KMS-11 (cell line): ENCODE results near the gene PRRT4.

Source experiments
- H2AFZ ChIP-seq: fragments of 200-600 bp; sonication (generic); 2 replicates; pipeline ENCODE4 v1.6.1; 2016; ENCODE audit warnings: antibody characterized with exemption, mixed run types, low read depth
- H3K27ac ChIP-seq: fragments of 200-600 bp; sonication (generic); 2 replicates; pipeline ENCODE4 v1.6.1; 2016; ENCODE audit warnings: mild to moderate bottlenecking, mixed run types
- H3K27me3 ChIP-seq: fragments of 200-600 bp; sonication (generic); 2 replicates; pipeline ENCODE4 v1.6.1; 2017; ENCODE audit warnings: mild to moderate bottlenecking, low read depth, mixed run types, moderate library complexity; ENCODE audit not compliant: insufficient read depth
- H3K36me3 ChIP-seq: fragments of 200-600 bp; sonication (generic); 2 replicates; pipeline ENCODE4 v1.6.1; 2017; ENCODE audit warnings: mild to moderate bottlenecking, mixed run types; ENCODE audit not compliant: insufficient read depth
- H3K4me1 ChIP-seq: fragments of 200-600 bp; sonication (generic); 2 replicates; pipeline ENCODE4 v1.6.1; 2016; ENCODE audit warnings: mild to moderate bottlenecking, low read depth, mixed run types; ENCODE audit not compliant: poor library complexity, severe bottlenecking
- H3K4me2 ChIP-seq: fragments of 200-600 bp; sonication (generic); 2 replicates; pipeline ENCODE4 v1.7.0; 2016; ENCODE audit warnings: mild to moderate bottlenecking, mixed run types
- H3K4me3 ChIP-seq: fragments of 200-600 bp; sonication (generic); IDR thresholded peaks from 2 replicates; pipeline ENCODE4 v1.6.1; 2017; ENCODE audit warnings: low read depth, low read length, mixed read lengths; ENCODE audit not compliant: insufficient read depth
- H3K79me2 ChIP-seq: fragments of 200-600 bp; sonication (generic); 2 replicates; pipeline ENCODE4 v1.6.1; 2016; ENCODE audit warnings: low read depth, mixed run types; ENCODE audit not compliant: insufficient read depth
- H3K9ac ChIP-seq: fragments of 200-600 bp; sonication (generic); 2 replicates; pipeline ENCODE4 v1.6.1; 2016; ENCODE audit warnings: mild to moderate bottlenecking, mixed run types
- H4K20me1 ChIP-seq: fragments of 200-600 bp; sonication (generic); 2 replicates; pipeline ENCODE4 v1.6.1; 2016; ENCODE audit warnings: mild to moderate bottlenecking, mixed run types; ENCODE audit not compliant: insufficient read depth
- CTCF ChIP-seq: fragments of 200-600 bp; sonication (generic); conservative IDR thresholded peaks from 2 replicates; pipeline ENCODE4 v1.6.1; 2017; ENCODE audit warnings: low read depth, mild to moderate bottlenecking, antibody characterized with exemption, low read length, moderate library complexity, mixed read lengths

The PRRT4 gene

GRCh38 chr7:128357217-128357613, 4.3 kb downstream of the PRRT4 start:
- Histone ChIP-seq H3K9ac (no peak overlapping the region), H3K4me1 (no peaks in the 10 kb centered on the region), H3K27ac (no peak overlapping the region), H3K4me2 (no peak overlapping the region), H3K27me3 (peaks cover 46% of the 10 kb centered on the region), H3K79me2 (no peaks in the 10 kb centered on the region), H3K36me3 (no peaks in the 10 kb centered on the region), H3K4me3 (no peak overlapping the region), H4K20me1 (no peaks in the 10 kb centered on the region), H2AFZ (no peak overlapping the region)
- TF ChIP-seq CTCF, result no peak

DNA sequence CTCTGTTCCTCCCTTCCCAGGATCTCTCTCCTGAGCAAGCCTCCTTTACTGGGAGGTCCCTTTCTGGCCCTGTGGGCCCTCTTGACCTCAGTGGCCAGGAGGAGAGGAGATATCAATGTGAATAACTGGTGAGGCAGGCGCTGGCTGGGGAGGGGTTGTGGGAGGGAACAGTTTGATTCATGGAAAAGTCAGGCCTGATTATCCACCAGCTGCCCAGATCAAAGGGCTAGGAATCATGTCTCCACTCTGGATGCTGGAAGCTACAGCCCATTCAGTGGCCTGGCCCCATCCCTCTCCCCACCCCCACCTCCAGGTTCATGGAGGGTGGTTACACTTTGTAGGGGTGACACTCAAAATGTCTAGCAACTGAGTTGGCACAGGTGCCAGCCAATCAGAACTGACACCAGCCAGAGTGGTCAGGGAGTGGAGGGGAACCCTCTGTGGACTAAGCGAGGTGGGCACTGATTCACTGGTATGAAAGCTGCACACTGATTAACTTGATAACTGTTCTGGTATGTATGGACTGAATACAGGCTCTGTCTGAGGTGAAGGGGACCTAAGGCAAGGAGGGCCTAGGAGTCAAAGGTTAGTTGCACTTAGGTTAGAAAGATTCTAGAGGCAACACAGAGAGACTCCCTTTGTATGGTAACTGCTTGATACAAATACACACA, 4.8 kb downstream of the PRRT4 start:
- no peak for TF ChIP-seq CTCF
- Histone ChIP-seq H3K27ac (no peak overlapping the region), H3K4me1 (no peaks in the 10 kb centered on the region), H4K20me1 (no peaks in the 10 kb centered on the region), H3K36me3 (no peaks in the 10 kb centered on the region), H3K4me2 (no peak overlapping the region), H3K79me2 (no peaks in the 10 kb centered on the region), H3K9ac (no peak overlapping the region), H2AFZ (no peak overlapping the region), H3K4me3 (no peak overlapping the region), H3K27me3 (peaks cover 41% of the 10 kb centered on the region)

DNA sequence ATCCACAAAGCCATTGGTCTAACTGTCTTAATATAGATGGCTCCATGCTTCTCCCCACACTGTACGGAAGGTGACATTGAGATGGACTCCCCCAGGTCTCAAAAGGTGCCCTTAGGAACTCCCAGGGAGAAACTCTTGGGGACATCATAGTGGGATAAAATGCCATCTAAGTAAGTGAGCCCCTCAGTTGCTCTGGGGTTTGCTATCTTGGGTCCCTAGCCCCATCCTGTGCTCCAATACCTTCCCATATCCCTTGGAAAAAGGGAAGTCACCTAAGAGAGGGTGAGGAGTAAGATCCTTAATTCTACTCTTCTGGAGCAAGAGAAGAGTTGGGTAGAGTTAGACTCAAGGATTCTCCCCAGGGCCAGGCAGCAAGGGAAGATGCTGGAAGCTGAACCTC, 7.9 kb downstream of the PRRT4 start:
- Histone ChIP-seq H3K36me3 (no peaks in the 10 kb centered on the region), H3K9ac (no peak overlapping the region), H4K20me1 (no peaks in the 10 kb centered on the region), H3K79me2 (no peaks in the 10 kb centered on the region), H3K27me3 (peaks cover 17% of the 10 kb centered on the region; the same call in 1 of the 2 replicates), H2AFZ (no peak overlapping the region), H3K4me3 (no peak overlapping the region), H3K4me1 (no peaks in the 10 kb centered on the region), H3K27ac (no peak overlapping the region), H3K4me2 (no peak overlapping the region)
- TF ChIP-seq CTCF, result no peak

DNA sequence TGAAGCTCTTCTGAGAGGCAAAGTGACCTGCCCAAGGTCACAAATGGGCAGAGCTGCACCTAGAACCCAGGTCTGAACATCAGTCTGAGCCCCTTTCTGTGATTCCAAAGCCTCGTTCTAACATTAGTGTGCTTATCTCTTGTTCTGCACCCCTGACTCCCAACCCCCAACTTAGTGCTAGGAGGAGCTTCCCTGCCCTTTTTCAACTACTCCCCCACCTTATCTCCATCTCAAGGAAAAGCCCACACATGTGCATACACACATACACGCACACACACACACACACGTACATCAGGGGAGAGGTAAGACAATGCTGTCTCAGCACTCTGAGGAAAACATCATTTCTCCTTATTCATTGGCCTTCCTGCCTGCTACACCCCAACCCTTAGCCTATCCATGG, 8.3 kb downstream of the PRRT4 start:
- no peak overlapping the region for H3K4me3 ChIP-seq
- TF ChIP-seq CTCF, result no peak
- no peaks in the 10 kb centered on the region for H4K20me1 ChIP-seq
- no peak overlapping the region for H3K9ac ChIP-seq
- no peaks in the 10 kb centered on the region for H3K79me2 ChIP-seq
- H3K4me2 ChIP-seq, result no peak overlapping the region
- no peak overlapping the region for H3K27ac ChIP-seq
- H2AFZ ChIP-seq, result no peak overlapping the region
- H3K27me3 ChIP-seq, result peaks cover 13% of the 10 kb centered on the region; the same call in 1 of the 2 replicates
- no peaks in the 10 kb centered on the region for H3K36me3 ChIP-seq
- H3K4me1 ChIP-seq, result no peaks in the 10 kb centered on the region
